Measurements from ENCODE around the gene TMEM87B. TPM values are rescaled to one million over a fixed set of nuclear protein-coding genes. Genes with fewer than 3 reads are reported as not detected.

Gene TMEM87B
- total and polyA plus RNA-seq, 7 experiments from 2014 or later = 7.3 to 26.9 (median 15.4) TPM

GRCh38 chr2:112085916-112086669 is 31.0 kb downstream of the TMEM87B start:
- H3K9me3 Mint-ChIP-seq = no peaks in the 10 kb centered on the region
- H3K36me3 Mint-ChIP-seq = peaks cover 42 to 80% (median 66%) of the 10 kb centered on the region in 5 donors
- DNase-seq (no peak), ATAC-seq (no peak)
- no peaks in the 10 kb centered on the region for H3K9me3 ChIP-seq (ENCODE audit: control insufficient read depth in 2 of 3, low read length in 3 of 3)
- intact Hi-C loops (cut with micrococcal nuclease) = no loop called here
- H3K27ac ChIP-seq (ENCODE audit: low read depth, low read length) = no peak overlapping the region
- H3K4me3 ChIP-seq (ENCODE audit: low read length) = no peak overlapping the region
- H3K4me3 Mint-ChIP-seq = no peak overlapping the region
- H3K36me3 ChIP-seq (ENCODE audit: control insufficient read depth in 2 of 3, insufficient read depth in 3 of 3, low read length in 3 of 3) = peaks cover 25 to 86% (median 25%) of the 10 kb centered on the region in 3 experiments
- peaks cover 0 to 15% (median 9%) of the 10 kb centered on the region in 7 donors for H3K4me1 Mint-ChIP-seq
- no peaks in the 10 kb centered on the region for H3K27me3 Mint-ChIP-seq
- ChIA-PET POLR2A (no interaction called here), CTCF (no interaction called here)
- H3K4me1 ChIP-seq (ENCODE audit: control insufficient read depth in 2 of 2, insufficient read depth in 2 of 2, low read length in 2 of 2) = no peaks in the 10 kb centered on the region
- peak overlapping the region in 1 of 9 donors; percentile 8 for H3K27ac Mint-ChIP-seq
- H3K27me3 ChIP-seq (ENCODE audit: control insufficient read depth in 2 of 2, insufficient read depth in 2 of 2, low read length in 2 of 2) = no peaks in the 10 kb centered on the region

GRCh38 chr2:112087346-112088020 is 32.4 kb downstream of the TMEM87B start:
- no peak overlapping the region for H3K4me3 Mint-ChIP-seq
- ChIA-PET CTCF (no interaction called here), POLR2A (interaction anchor here (1.0 kb wide), 1 partner anchor 18 kb away, joined by 3 read pairs; no protein-coding TSS in a partner anchor)
- H3K9me3 ChIP-seq (ENCODE audit: control insufficient read depth in 2 of 3, low read length in 3 of 3) = no peaks in the 10 kb centered on the region
- peak overlapping the region in 1 of 9 donors; percentile 56 for H3K27ac Mint-ChIP-seq
- H3K4me1 ChIP-seq (ENCODE audit: control insufficient read depth in 2 of 2, insufficient read depth in 2 of 2, low read length in 2 of 2) = no peaks in the 10 kb centered on the region
- peaks cover 15 to 77% (median 21%) of the 10 kb centered on the region in 3 experiments for H3K36me3 ChIP-seq (ENCODE audit: control insufficient read depth in 2 of 3, insufficient read depth in 3 of 3, low read length in 3 of 3)
- intact Hi-C loops (cut with micrococcal nuclease) = no loop called here
- H3K27me3 ChIP-seq (ENCODE audit: control insufficient read depth in 2 of 2, insufficient read depth in 2 of 2, low read length in 2 of 2) = no peaks in the 10 kb centered on the region
- no peak for DNase-seq
- no peak overlapping the region for H3K4me3 ChIP-seq (ENCODE audit: low read length)
- peaks cover 41 to 78% (median 71%) of the 10 kb centered on the region in 5 donors for H3K36me3 Mint-ChIP-seq
- no peak overlapping the region for H3K27ac ChIP-seq (ENCODE audit: low read depth, low read length)
- peak; percentile 29 for ATAC-seq
- no peaks in the 10 kb centered on the region for H3K27me3 Mint-ChIP-seq
- no peaks in the 10 kb centered on the region for H3K9me3 Mint-ChIP-seq
- peaks cover 2 to 23% (median 17%) of the 10 kb centered on the region in 7 donors for H3K4me1 Mint-ChIP-seq

- Histone ChIP-seq H3K27ac (ENCODE audit: low read depth, low read length) (no peak overlapping the region), H3K4me3 (ENCODE audit: low read length) (no peak overlapping the region), H3K36me3 (ENCODE audit: control insufficient read depth in 2 of 3, insufficient read depth in 3 of 3, low read length in 3 of 3) (peaks cover 9 to 60% (median 20%) of the 10 kb centered on the region in 3 experiments), H3K27me3 (ENCODE audit: control insufficient read depth in 2 of 2, insufficient read depth in 2 of 2, low read length in 2 of 2) (no peaks in the 10 kb centered on the region), H3K9me3 (ENCODE audit: control insufficient read depth in 2 of 3, low read length in 3 of 3) (no peaks in the 10 kb centered on the region), H3K4me1 (ENCODE audit: control insufficient read depth in 2 of 2, insufficient read depth in 2 of 2, low read length in 2 of 2) (no peaks in the 10 kb centered on the region)
- no peak overlapping the region for H3K27ac Mint-ChIP-seq
- ATAC-seq (no peak), DNase-seq (no peak)
- intact Hi-C loops (cut with micrococcal nuclease) = no loop called here
- CTCF ChIA-PET = interaction anchor here (0.8 kb wide), 1 partner anchor 13 kb away, joined by 4 read pairs; no protein-coding TSS in a partner anchor
- peaks cover 38 to 73% (median 58%) of the 10 kb centered on the region in 5 donors for H3K36me3 Mint-ChIP-seq
- H3K4me1 Mint-ChIP-seq = peaks cover 2 to 26% (median 22%) of the 10 kb centered on the region in 7 donors
- H3K9me3 Mint-ChIP-seq = no peaks in the 10 kb centered on the region
- no peaks in the 10 kb centered on the region for H3K27me3 Mint-ChIP-seq
- POLR2A ChIA-PET = interaction anchor here (0.6 kb wide), 1 partner anchor 73 kb away, joined by 3 read pairs; no protein-coding TSS in a partner anchor
- no peak overlapping the region for H3K4me3 Mint-ChIP-seq
Observed at GRCh38 chr2:112089375-112089774, 34.3 kb downstream of the TMEM87B start.

GRCh38 chr2:112092286-112093041 is 37.4 kb downstream of the TMEM87B start:
- no peak for DNase-seq
- no peaks in the 10 kb centered on the region for H3K9me3 ChIP-seq (ENCODE audit: control insufficient read depth in 2 of 3, low read length in 3 of 3)
- ChIA-PET POLR2A (no interaction called here), CTCF (interaction anchor here (0.7 to 2.0 kb wide), 2 partner anchors 167 to 354 kb away, joined by 4 to 5 read pairs; no protein-coding TSS in a partner anchor)
- Mint-ChIP-seq H3K4me3 (no peak overlapping the region), H3K4me1 (peaks cover 2 to 25% (median 14%) of the 10 kb centered on the region in 7 donors), H3K27ac (peak overlapping the region; percentile 2 to 72 (median 27)), H3K36me3 (peaks cover 27 to 59% (median 47%) of the 10 kb centered on the region in 5 donors), H3K27me3 (no peaks in the 10 kb centered on the region), H3K9me3 (no peaks in the 10 kb centered on the region)
- ATAC-seq = no peak
- H3K27ac ChIP-seq (ENCODE audit: low read depth, low read length) = no peak overlapping the region
- H3K27me3 ChIP-seq (ENCODE audit: control insufficient read depth in 2 of 2, insufficient read depth in 2 of 2, low read length in 2 of 2) = no peaks in the 10 kb centered on the region
- no peak overlapping the region for H3K4me3 ChIP-seq (ENCODE audit: low read length)
- H3K4me1 ChIP-seq (ENCODE audit: control insufficient read depth in 2 of 2, insufficient read depth in 2 of 2, low read length in 2 of 2) = no peaks in the 10 kb centered on the region
- intact Hi-C loops (cut with micrococcal nuclease) = no loop called here
- peaks cover 12 to 43% (median 15%) of the 10 kb centered on the region in 3 experiments for H3K36me3 ChIP-seq (ENCODE audit: control insufficient read depth in 2 of 3, insufficient read depth in 3 of 3, low read length in 3 of 3)

- ChIA-PET POLR2A (no interaction called here), CTCF (interaction anchor here (0.6 to 2.0 kb wide), 3 partner anchors 167 to 353 kb away, joined by 3 to 5 read pairs (median 4); no protein-coding TSS in a partner anchor)
- Mint-ChIP-seq H3K9me3 (no peaks in the 10 kb centered on the region), H3K27me3 (no peaks in the 10 kb centered on the region), H3K4me3 (no peak overlapping the region), H3K4me1 (peaks cover 2 to 25% (median 14%) of the 10 kb centered on the region in 7 donors), H3K36me3 (peaks cover 27 to 58% (median 50%) of the 10 kb centered on the region in 5 donors), H3K27ac (peak overlapping the region in 3 of 9 donors; percentile 11 to 61 (median 28))
- H3K36me3 ChIP-seq (ENCODE audit: control insufficient read depth in 2 of 3, insufficient read depth in 3 of 3, low read length in 3 of 3) = peaks cover 12 to 39% (median 15%) of the 10 kb centered on the region in 3 experiments
- DNase-seq = no peak
- H3K4me1 ChIP-seq (ENCODE audit: control insufficient read depth in 2 of 2, insufficient read depth in 2 of 2, low read length in 2 of 2) = no peaks in the 10 kb centered on the region
- H3K4me3 ChIP-seq (ENCODE audit: low read length) = no peak overlapping the region
- ATAC-seq = no peak
- intact Hi-C loops (cut with micrococcal nuclease) = no loop called here
- H3K9me3 ChIP-seq (ENCODE audit: control insufficient read depth in 2 of 3, low read length in 3 of 3) = no peaks in the 10 kb centered on the region
- H3K27me3 ChIP-seq (ENCODE audit: control insufficient read depth in 2 of 2, insufficient read depth in 2 of 2, low read length in 2 of 2) = no peaks in the 10 kb centered on the region
- no peak overlapping the region for H3K27ac ChIP-seq (ENCODE audit: low read depth, low read length)
Observed at GRCh38 chr2:112093216-112093615, 38.1 kb downstream of the TMEM87B start.

- Histone ChIP-seq H3K4me3 (ENCODE audit: low read length) (no peak overlapping the region), H3K27ac (ENCODE audit: low read depth, low read length) (no peak overlapping the region), H3K9me3 (ENCODE audit: control insufficient read depth in 2 of 3, low read length in 3 of 3) (no peaks in the 10 kb centered on the region), H3K27me3 (ENCODE audit: control insufficient read depth in 2 of 2, insufficient read depth in 2 of 2, low read length in 2 of 2) (no peaks in the 10 kb centered on the region), H3K4me1 (ENCODE audit: control insufficient read depth in 2 of 2, insufficient read depth in 2 of 2, low read length in 2 of 2) (no peaks in the 10 kb centered on the region), H3K36me3 (ENCODE audit: control insufficient read depth in 2 of 3, insufficient read depth in 3 of 3, low read length in 3 of 3) (peaks cover 6 to 33% (median 15%) of the 10 kb centered on the region in 3 experiments)
- no peak overlapping the region for H3K27ac Mint-ChIP-seq
- CTCF ChIA-PET = no interaction called here
- H3K4me1 Mint-ChIP-seq = peaks cover 2 to 18% (median 12%) of the 10 kb centered on the region in 7 donors
- DNase-seq (no peak), ATAC-seq (no peak)
- H3K9me3 Mint-ChIP-seq = no peaks in the 10 kb centered on the region
- intact Hi-C loops (cut with micrococcal nuclease) = no loop called here
- POLR2A ChIA-PET = no interaction called here
- no peaks in the 10 kb centered on the region for H3K27me3 Mint-ChIP-seq
- peaks cover 25 to 56% (median 42%) of the 10 kb centered on the region in 5 donors for H3K36me3 Mint-ChIP-seq
- no peak overlapping the region for H3K4me3 Mint-ChIP-seq
Observed at GRCh38 chr2:112095681-112096080, 40.6 kb downstream of the TMEM87B start.
